Esophagus squamous epithelium (tissue), 5 donors: ENCODE results near the gene RGP1. TPM values are rescaled to one million over a fixed set of nuclear protein-coding genes. Genes with fewer than 3 reads are reported as not detected.

ENCODE experiments used
- DNase-seq: peaks from one replicate; lab custom pipeline; 2025; lab: John Stamatoyannopoulos, UW
- H3K27ac ChIP-seq, 4 donors: fragments of 200-600 bp; sonication (generic); one replicate each; pipeline ENCODE4 v1.5.1; 2016 to 2019; ENCODE audit warnings: mild to moderate bottlenecking in 1 of 4
- H3K27me3 ChIP-seq, 4 donors: fragments of 200-600 bp; sonication (generic); 1 replicate in 3 of 4; 2 replicates in 1 of 4; pipeline versions ENCODE4 v1.5.1 to v1.6.0; 2017 to 2021; ENCODE audit warnings: antibody characterized with exemption in 1 of 4
- H3K36me3 ChIP-seq, 3 donors: fragments of 200-600 bp; sonication (generic); one replicate each; pipeline ENCODE4 v1.5.1; 2016 to 2019
- H3K4me1 ChIP-seq, 3 donors: fragments of 200-600 bp; sonication (generic); one replicate each; pipeline ENCODE4 v1.5.1; 2017 to 2019
- H3K4me3 ChIP-seq, 4 donors: fragments of 200-600 bp; sonication (generic); 1 replicate in 3 of 4; 2 replicates in 1 of 4; pipeline ENCODE4 v1.5.1; 2016 to 2019; ENCODE audit warnings: mild to moderate bottlenecking in 2 of 4, moderate library complexity in 1 of 4
- H3K9me3 ChIP-seq, 3 donors: fragments of 200-600 bp; sonication (generic); one replicate each; pipeline ENCODE4 v1.5.1; 2016 to 2019
- CTCF ChIP-seq, 6 experiments: fragments of 450-650 bp in 4 of 6; fragments of 200-600 bp in 2 of 6; sonication (generic) in 2 of 6; IDR thresholded peaks; one replicate each; pipeline ENCODE4 v1.5.1; 2016 to 2019; ENCODE audit warnings: antibody characterized with exemption in 6 of 6, mild to moderate bottlenecking in 4 of 6, moderate library complexity in 4 of 6
- POLR2A ChIP-seq, 4 donors: fragments of 450-650 bp; IDR thresholded peaks; one replicate each; pipeline ENCODE4 v1.6.1; 2017; ENCODE audit warnings: antibody characterized with exemption in 4 of 4, mild to moderate bottlenecking in 4 of 4, moderate library complexity in 3 of 4
- WGBS, 2 donors: methylation state at CpG; one replicate each; pipeline ENCODE4 v1.1.5; 2018; 5-methylcytosine and 5-hydroxymethylcytosine counted together
- intact Hi-C: fragments of 100-400 bp; cut with DNase I; formaldehyde crosslinking; loops from one replicate; pipeline ENCODE4 v1.15.0; 2022
- total RNA-seq, 4 donors: library from RNA; depleted of rRNA; stranded (reverse); fragments of >200 nt; gene quantifications; one replicate each; pipeline ENCODE4 v1.1.0, GENCODE V29; 2016
- donor health status: DM: yes; HTN: yes; CAD: no.

Gene RGP1
- total RNA-seq, 4 donors from 2014 or later, result 8.0 to 17.5 (median 11.6) TPM

GRCh38 chr9:35718721-35719511 is 30.2 kb upstream of the RGP1 start:
- Histone ChIP-seq H3K36me3 (peaks cover 80 to 100% (median 91%) of the 10 kb centered on the region in 3 donors), H3K4me1 (no peaks in the 10 kb centered on the region), H3K4me3 (no peak overlapping the region), H3K9me3 (no peaks in the 10 kb centered on the region), H3K27ac (peak overlapping the region in 1 of 4 donors; percentile 19), H3K27me3 (no peaks in the 10 kb centered on the region)
- 50 to 62% methylated on average over 5 to 6 of the region's 15 CpGs for WGBS, 2 donors
- no peak for DNase-seq
- intact Hi-C loops, result no loop called here
- TF ChIP-seq POLR2A (IDR thresholded peaks at IDR 0.05), result no peak
- TF ChIP-seq CTCF (IDR thresholded peaks at IDR 0.05), result no peak

- H3K27ac ChIP-seq, result peak overlapping the region in 2 of 4 donors; percentile 5 to 10
These were observed 29.5 kb upstream of the RGP1 start for GRCh38 chr9:35719546-35719945.

GRCh38 chr9:35723426-35723825 is 25.7 kb upstream of the RGP1 start:
- no peaks in the 10 kb centered on the region for H3K27me3 ChIP-seq
- H3K36me3 ChIP-seq, result peaks cover 60 to 90% (median 66%) of the 10 kb centered on the region in 3 donors
- H3K4me3 ChIP-seq, result no peak overlapping the region
- no peak for DNase-seq
- H3K4me1 ChIP-seq, result peaks cover 6 to 32% (median 9%) of the 10 kb centered on the region in 3 donors
- 78 to 90% methylated on average over 2 of the region's 2 CpGs for WGBS, 2 donors
- TF ChIP-seq CTCF (IDR thresholded peaks at IDR 0.05), result no peak
- TF ChIP-seq POLR2A (IDR thresholded peaks at IDR 0.05), result no peak
- no peak overlapping the region for H3K27ac ChIP-seq
- intact Hi-C loops, result no loop called here
- no peaks in the 10 kb centered on the region for H3K9me3 ChIP-seq

More at GRCh38 chr9:35719546-35719945, 29.5 kb upstream of the RGP1 start:
- WGBS, 2 donors, result 72 to 94% methylated on average over 3 to 4 of the region's 4 CpGs
- H3K4me1 ChIP-seq, result no peaks in the 10 kb centered on the region
- H3K27me3 ChIP-seq, result no peaks in the 10 kb centered on the region
- H3K9me3 ChIP-seq, result no peaks in the 10 kb centered on the region
- H3K36me3 ChIP-seq, result peaks cover 80 to 100% (median 91%) of the 10 kb centered on the region in 3 donors
- intact Hi-C loops, result no loop called here
- TF ChIP-seq CTCF (IDR thresholded peaks at IDR 0.05) (no peak), POLR2A (IDR thresholded peaks at IDR 0.05) (no peak)
- no peak overlapping the region for H3K4me3 ChIP-seq
- no peak for DNase-seq

- Histone ChIP-seq H3K27ac (peak overlapping the region in 1 of 4 donors; percentile 17), H3K4me1 (peaks cover 6 to 37% (median 14%) of the 10 kb centered on the region in 3 donors), H3K36me3 (peaks cover 56 to 87% (median 61%) of the 10 kb centered on the region in 3 donors), H3K4me3 (no peak overlapping the region), H3K9me3 (no peaks in the 10 kb centered on the region), H3K27me3 (no peaks in the 10 kb centered on the region)
- DNase-seq, result no peak
- intact Hi-C loops, result no loop called here
- no peak for TF ChIP-seq CTCF (IDR thresholded peaks at IDR 0.05)
- TF ChIP-seq POLR2A (IDR thresholded peaks at IDR 0.05), result no peak
- WGBS, 2 donors, result 91 to 94% methylated on average over 8 of the region's 8 CpGs
These were observed 25.2 kb upstream of the RGP1 start for GRCh38 chr9:35723908-35724307.

GRCh38 chr9:35725362-35725761 is 23.7 kb upstream of the RGP1 start:
- peaks cover 42 to 72% (median 47%) of the 10 kb centered on the region in 3 donors for H3K36me3 ChIP-seq
- peaks cover 6 to 51% (median 26%) of the 10 kb centered on the region in 3 donors for H3K4me1 ChIP-seq
- H3K4me3 ChIP-seq, result no peak overlapping the region
- H3K27ac ChIP-seq, result peak overlapping the region in 2 of 4 donors; percentile 95 to 98
- no peaks in the 10 kb centered on the region for H3K27me3 ChIP-seq
- TF ChIP-seq POLR2A (IDR thresholded peaks at IDR 0.05) (no peak), CTCF (IDR thresholded peaks at IDR 0.05) (no peak)
- no peaks in the 10 kb centered on the region for H3K9me3 ChIP-seq
- intact Hi-C loops, result no loop called here
- 86 to 90% methylated on average over 9 to 11 of the region's 11 CpGs for WGBS, 2 donors
- no peak for DNase-seq
